HG03280 (cell line): ENCODE results near the gene KANSL2.
"Not testable (repeated sequence)": the region's sequence is repeated elsewhere in the genome, so short reads cannot be mapped to it uniquely, and the experiment has no call there.

Experiments used
- ATAC-seq: cut with Tn5 transposase; IDR thresholded peaks from one replicate; pipeline ENCODE4 v1.9.1; 2021; ENCODE audit warnings: mild to moderate bottlenecking, moderate library complexity; ENCODE audit not compliant: unreplicated experiment

KANSL2 gene

DNA sequence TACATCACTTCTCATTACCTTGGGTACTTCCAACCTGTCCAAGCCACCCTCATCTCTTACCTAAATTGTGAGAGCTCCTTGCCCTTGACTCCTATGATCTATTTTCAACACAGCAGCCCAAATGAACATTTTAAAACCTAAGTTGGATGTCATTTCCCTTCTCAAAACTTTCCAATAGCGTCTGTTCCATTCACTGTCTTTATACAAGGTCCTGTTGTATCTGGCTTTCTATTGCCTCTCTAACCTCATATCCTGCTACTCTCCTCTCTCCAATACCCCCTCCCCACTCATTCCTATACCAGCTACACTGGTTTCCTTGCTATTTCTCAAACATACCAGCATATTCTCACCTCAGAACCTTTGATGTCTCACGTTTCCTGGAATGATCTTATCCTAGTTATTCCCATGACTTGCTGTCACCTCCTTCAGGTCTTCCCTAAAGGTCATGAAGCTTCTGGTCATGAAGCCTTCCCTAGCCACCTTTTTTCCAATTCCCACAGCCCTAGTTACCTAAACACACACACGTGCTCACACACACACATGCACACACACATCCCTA is 4.1 kb upstream of the KANSL2 start:
- no peak for ATAC-seq

GRCh38 chr12:48683534-48683933 is 1.5 kb upstream of the KANSL2 start:
- no peak for ATAC-seq

DNA sequence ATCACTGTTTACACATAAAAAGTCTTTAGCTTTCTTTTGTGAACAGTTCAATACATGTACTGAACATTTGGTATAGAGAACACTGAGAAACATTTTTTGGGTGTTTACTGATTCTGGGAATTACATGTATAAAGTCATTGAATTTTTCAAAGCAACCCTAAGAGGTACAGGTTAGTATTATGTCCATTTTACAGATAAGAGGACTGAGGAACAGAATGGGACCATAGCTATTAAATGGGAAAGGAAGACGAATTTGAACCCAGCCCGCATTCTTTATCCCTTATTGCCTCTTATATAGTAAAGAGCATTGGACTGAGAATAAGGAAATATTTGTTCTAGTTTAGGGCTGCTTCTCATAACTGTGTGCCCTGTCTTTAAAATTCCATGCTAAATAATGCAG is 889 bp upstream of the KANSL2 start:
- ATAC-seq = no peak

GRCh38 chr12:48682533-48682905 is 481 bp upstream of the KANSL2 start:
- ATAC-seq = not testable (repeated sequence)

GRCh38 chr12:48681399-48681709 is 684 bp downstream of the KANSL2 start:
- ATAC-seq = no peak

- no peak for ATAC-seq
These were observed 1.2 kb downstream of the KANSL2 start for GRCh38 chr12:48680861-48681260.

GRCh38 chr12:48678551-48679185 is 3.4 kb downstream of the KANSL2 start:
- no peak for ATAC-seq

DNA sequence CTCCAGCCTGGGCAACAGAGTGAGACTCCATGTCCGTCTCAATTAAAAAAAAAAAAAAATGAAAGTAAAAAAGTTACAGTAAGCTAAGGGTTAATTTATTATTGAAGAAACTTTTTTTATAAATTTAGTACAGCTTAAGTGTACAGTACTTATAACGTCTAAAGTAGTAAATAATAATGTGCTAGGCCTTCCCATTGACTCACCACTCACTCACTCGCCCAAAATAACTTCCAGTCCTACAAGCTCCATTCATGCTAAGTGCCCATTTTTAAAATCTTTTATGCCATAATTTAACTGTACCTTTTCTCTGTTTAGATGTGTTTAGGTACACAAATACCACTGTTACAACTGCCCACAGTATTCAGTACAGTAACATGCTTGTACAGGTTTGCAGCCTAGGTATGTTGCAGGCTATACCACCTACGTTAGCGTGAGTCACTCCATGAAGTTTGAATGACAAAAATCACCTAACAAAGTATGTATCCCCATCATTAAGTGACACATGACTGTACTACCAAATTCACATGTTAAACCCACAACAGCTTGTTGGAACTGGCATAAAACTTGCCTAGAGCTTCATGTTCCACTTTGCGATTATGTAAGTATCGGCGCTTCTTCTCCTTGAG is 10.7 kb downstream of the KANSL2 start:
- no peak for ATAC-seq

DNA sequence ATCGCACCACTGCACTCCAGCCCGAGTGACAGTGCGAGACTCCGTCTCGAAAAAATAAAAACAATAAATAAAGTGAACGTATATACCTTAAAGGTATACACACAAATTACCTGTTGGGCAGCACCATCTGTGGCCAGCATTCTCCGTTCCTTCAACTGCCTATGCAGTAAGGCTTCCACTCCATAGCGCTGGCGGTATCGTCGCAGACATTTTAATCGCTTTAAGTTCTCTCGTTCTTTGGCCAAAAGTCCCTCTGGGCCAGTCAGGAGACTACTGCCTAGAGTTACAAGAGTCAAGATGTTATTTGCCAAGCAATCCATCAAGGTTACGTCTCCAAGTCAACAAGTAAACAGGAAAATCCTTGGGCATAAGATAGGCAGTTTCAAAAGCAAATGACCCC is 13.0 kb downstream of the KANSL2 start:
- ATAC-seq = no peak

DNA sequence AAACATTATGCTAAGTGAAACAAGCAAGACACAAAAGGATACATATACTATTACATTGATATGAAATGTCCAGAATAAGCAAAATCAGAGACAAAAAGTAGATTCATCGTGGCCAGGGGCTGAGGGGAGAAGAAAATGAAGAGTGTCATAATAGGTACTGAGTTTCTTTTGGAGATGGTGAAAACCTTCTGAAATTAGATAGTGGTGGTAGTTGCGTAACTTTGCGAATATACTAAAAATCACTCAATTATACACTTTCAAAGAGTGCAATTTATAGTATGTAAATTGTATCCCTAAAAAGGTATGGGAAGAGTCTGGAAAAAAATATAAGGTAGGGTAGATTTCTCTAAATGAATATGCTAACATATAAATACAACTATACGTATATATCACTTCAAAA is 22.2 kb downstream of the KANSL2 start:
- no peak for ATAC-seq

GRCh38 chr12:48651681-48652080 is 30.4 kb downstream of the KANSL2 start:
- ATAC-seq = no peak

DNA sequence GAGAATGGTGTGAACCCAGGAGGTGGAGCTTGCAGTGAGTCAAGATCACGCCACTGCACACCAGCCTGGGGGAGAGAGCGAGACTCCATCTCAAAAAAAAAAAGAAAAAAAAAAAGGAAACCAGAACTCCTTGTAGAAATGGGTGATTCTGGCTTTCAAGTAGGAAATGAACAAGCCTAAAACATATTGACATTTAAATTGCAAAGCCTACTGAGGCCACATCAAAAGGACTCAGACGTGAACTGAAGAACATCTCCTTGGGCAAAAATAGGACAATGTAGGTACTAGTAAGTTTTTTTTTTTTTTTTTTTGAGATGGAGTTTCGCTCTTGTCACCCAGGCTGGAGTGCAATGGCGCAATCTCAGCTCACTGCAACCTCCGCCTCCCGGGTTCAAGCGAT is 36.7 kb downstream of the KANSL2 start:
- not testable (repeated sequence) for ATAC-seq

GRCh38 chr12:48643011-48643410 is 39.0 kb downstream of the KANSL2 start:
- no peak for ATAC-seq

DNA sequence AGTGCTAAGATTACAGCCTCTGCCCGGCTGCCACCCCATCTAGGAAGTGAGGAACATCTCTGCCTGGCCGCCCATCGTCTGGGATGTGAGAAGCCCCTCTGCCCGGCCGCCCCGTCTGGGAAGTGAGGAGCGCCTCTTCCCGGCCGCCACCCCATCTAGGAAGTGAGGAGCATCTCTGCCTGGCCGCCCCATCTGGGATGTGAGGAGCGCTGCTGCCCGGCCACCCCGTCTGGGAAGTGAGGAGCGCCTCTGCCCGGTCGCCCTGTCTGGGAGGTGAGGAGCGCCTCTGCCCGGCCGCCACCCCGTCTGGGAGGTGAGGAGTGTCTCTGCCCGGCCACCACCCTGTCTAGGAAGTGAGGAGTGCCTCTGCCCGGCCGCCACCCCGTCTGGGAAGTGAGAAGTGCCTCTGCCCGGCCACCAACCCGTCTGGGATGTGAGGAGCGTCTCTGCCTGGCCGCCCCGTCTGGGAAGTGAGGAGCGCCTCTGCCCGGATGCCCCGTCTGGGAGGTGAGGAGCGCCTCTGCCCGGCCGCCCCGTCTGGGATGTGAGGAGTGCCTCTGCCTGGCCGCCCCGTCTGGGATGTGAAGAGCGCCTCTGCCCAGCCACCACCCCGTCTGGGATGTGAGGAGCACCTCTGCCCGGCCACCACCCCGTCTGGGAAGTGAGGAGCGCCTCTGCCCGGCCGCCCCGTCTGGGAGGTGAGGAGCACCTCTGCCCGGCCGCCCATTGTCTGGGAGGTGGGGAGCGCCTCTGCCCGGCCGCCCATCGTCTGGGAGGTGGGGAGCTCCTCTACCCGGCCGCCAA is 40.1 kb downstream of the KANSL2 start:
- not testable (repeated sequence) for ATAC-seq

GRCh38 chr12:48640854-48641253 is 41.2 kb downstream of the KANSL2 start:
- ATAC-seq = no peak

DNA sequence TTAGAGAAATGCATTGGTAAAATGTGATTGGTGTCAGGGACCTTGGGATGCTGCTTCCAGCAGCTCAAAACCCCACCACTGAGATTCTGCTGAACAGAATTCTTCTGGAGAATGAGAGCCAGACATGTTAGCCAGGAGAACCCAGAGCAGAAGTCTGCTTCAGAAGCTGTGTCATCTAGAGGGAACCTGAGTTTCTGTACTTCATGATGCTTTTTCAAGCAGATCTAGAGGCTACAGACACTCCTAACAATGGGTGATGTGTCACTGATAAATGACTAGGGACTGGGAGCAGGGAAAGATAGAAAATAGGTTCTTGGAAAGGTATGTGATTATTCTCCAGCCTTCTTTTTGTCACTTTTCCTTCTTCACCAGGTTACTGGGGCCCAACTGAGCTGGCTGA is 41.6 kb downstream of the KANSL2 start:
- ATAC-seq = no peak

- no peak for ATAC-seq
These were observed 51.0 kb downstream of the KANSL2 start for GRCh38 chr12:48631071-48631470.

DNA sequence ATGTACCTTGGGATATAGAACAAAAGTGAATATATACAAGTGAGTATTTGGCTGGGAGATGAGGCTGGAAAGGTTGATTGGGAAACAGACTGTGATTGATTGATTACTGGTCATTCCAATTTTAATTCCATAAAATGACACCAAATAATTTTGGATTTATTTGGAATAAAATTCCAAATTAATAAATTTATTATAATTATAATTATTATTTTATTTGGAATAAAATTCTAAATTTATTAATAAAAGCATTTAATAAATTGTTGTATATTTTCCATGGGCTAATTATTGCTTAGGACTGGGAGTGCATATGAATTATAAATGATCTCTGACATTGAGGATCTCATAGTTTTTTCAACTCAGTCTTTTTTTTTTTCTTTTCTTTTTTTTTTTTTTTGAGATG is 51.7 kb downstream of the KANSL2 start:
- ATAC-seq = no peak

DNA sequence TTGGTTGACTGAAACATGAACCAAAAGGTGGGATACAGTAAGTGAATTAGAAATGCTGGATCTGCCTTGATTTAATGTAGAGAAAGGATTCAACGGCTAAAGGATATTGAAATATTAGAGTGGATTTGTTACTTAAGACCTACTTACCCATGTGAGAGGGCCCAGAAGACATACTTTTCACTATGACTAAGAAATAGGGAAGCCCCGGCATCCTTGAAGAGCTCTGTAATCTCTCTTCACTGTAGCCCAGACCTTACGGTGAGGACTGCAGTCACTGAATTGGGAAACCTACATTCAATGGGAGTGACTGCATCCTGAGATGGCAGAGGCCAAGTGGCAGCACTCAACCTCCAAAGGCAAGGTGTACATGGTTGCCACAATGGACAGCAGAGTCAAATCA is 52.5 kb downstream of the KANSL2 start:
- ATAC-seq = no peak

DNA sequence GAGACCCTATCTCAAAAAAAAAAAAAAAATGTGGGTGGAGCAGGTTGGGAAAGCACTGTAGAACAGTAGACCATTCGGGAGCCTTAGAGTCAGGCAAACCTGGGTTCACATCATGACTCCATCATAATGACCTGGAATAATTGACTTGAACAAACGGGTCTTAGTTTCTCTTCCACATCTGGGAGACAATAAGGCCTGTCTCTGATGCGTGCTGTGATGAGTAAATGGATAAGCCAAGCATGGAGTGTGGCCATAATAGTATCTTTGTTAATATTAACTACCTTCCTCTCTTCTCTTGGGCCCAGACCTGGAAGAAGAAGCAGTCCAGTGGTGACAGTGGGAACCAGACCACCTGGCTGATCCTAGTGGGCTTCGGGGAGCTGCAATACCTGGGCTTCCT is 54.5 kb downstream of the KANSL2 start:
- ATAC-seq = no peak

- ATAC-seq = not testable (repeated sequence)
These were observed 59.0 kb downstream of the KANSL2 start for GRCh38 chr12:48622997-48623396.

- ATAC-seq = peak; percentile 82
These were observed 63.5 kb downstream of the KANSL2 start for GRCh38 chr12:48618541-48618940.
